GM23248 (cell line): ENCODE data around the gene NMD3. TPM values are rescaled to one million over a fixed set of nuclear protein-coding genes. Genes with fewer than 3 reads are reported as not detected.
"Not testable (repeated sequence)": the region's sequence is repeated elsewhere in the genome, so short reads cannot be mapped to it uniquely, and the experiment has no call there.

Source experiments
- DNase-seq: peaks from one replicate; pipeline ENCODE4 v3.0.0-alpha.2; 2015
- H2AFZ ChIP-seq: fragments of 200-600 bp; sonication (generic); 2 replicates; pipeline ENCODE4 v1.6.1; 2016; ENCODE audit warnings: antibody characterized with exemption
- H3F3A ChIP-seq: fragments of 200-600 bp; sonication (generic); 2 replicates; pipeline ENCODE4 v1.6.1; 2016; ENCODE audit warnings: mild to moderate bottlenecking, antibody characterized with exemption, mixed run types; ENCODE audit not compliant: insufficient read depth
- H3K27ac ChIP-seq: fragments of 200-600 bp; sonication (generic); 2 replicates; pipeline ENCODE4 v1.5.1; 2016; ENCODE audit warnings: mild to moderate bottlenecking
- H3K27me3 ChIP-seq: fragments of 200-600 bp; sonication (generic); replicated peaks from 2 replicates; pipeline ENCODE4 v1.6.1; 2016; ENCODE audit warnings: mild to moderate bottlenecking; ENCODE audit not compliant: insufficient read depth
- H3K36me3 ChIP-seq: fragments of 200-600 bp; sonication (generic); 2 replicates; pipeline ENCODE4 v1.6.1; 2016; ENCODE audit warnings: low read depth, mild to moderate bottlenecking
- H3K4me1 ChIP-seq: fragments of 200-600 bp; sonication (generic); 2 replicates; pipeline ENCODE4 v1.6.1; 2016; ENCODE audit warnings: mild to moderate bottlenecking; ENCODE audit not compliant: insufficient read depth
- H3K4me2 ChIP-seq: fragments of 200-600 bp; sonication (generic); one replicate; pipeline ENCODE4 v1.6.1; 2016; ENCODE audit warnings: mild to moderate bottlenecking; ENCODE audit not compliant: unreplicated experiment
- H3K4me3 ChIP-seq: fragments of 200-600 bp; sonication (generic); 2 replicates; pipeline ENCODE4 v1.5.1; 2016; ENCODE audit warnings: mild to moderate bottlenecking
- H3K79me2 ChIP-seq: fragments of 200-600 bp; sonication (generic); 2 replicates; pipeline ENCODE4 v1.6.1; 2016; ENCODE audit warnings: mild to moderate bottlenecking; ENCODE audit not compliant: insufficient read depth
- H3K9ac ChIP-seq: fragments of 200-600 bp; sonication (generic); 2 replicates; pipeline ENCODE4 v1.6.1; 2016; ENCODE audit warnings: mild to moderate bottlenecking
- H3K9me2 ChIP-seq: fragments of 200-600 bp; sonication (generic); 2 replicates; pipeline ENCODE4 v1.6.1; 2016; ENCODE audit warnings: mixed run types, mild to moderate bottlenecking, moderate library complexity; ENCODE audit not compliant: insufficient read depth
- H3K9me3 ChIP-seq: fragments of 200-600 bp; sonication (generic); one replicate; pipeline ENCODE4 v1.6.1; 2017; ENCODE audit warnings: low read depth
- H4K20me1 ChIP-seq: fragments of 200-600 bp; sonication (generic); 2 replicates; pipeline ENCODE4 v1.6.0; 2016; ENCODE audit not compliant: insufficient read depth
- EZH2 ChIP-seq: fragments of 200-600 bp; sonication (generic); IDR thresholded peaks from 2 replicates; pipeline ENCODE4 v1.6.1; 2018; ENCODE audit warnings: antibody characterized with exemption, mild to moderate bottlenecking; ENCODE audit not compliant: insufficient read depth, poor library complexity, severe bottlenecking
- EZH2phosphoT487 ChIP-seq: fragments of 200-600 bp; sonication (generic); IDR thresholded peaks from 2 replicates; pipeline ENCODE4 v1.6.1; 2018; ENCODE audit warnings: antibody characterized with exemption, moderate library complexity, mild to moderate bottlenecking, low read depth; ENCODE audit not compliant: insufficient read depth
- WGBS, 2 experiments: methylation state at CpG; one replicate each; pipeline ENCODE4 v1.1.6; 2015 to 2017; ENCODE audit warnings: low lambda C conversion rate in 2 of 2, low coverage in 1 of 2; ENCODE audit errors: missing lambda C conversion rate in 2 of 2; 5-methylcytosine and 5-hydroxymethylcytosine counted together
- in situ Hi-C: fragments of 300-500 bp; cut with MboI; formaldehyde crosslinking; loops from 2 replicates; pipeline ENCODE4 v1.15.0; 2020
- polyA plus RNA-seq: library from polyadenylated mRNA; unstranded; fragments of >200 nt; fragmentation: Nextera tagmentation; extraction: Ambion mirVana; gene quantifications from 2 replicates; pipeline ENCODE4 v1.2.1, GENCODE V29; 2016
- total RNA-seq: library from RNA; depleted of rRNA; stranded (reverse); fragments of >200 nt; shearing (Covaris generic); gene quantifications from 2 replicates; pipeline ENCODE4 v1.2.3, GENCODE V29; 2014

Gene NMD3
- total and polyA plus RNA-seq, 2 experiments from 2014 or later, result 51.1 to 79.4 TPM

DNA sequence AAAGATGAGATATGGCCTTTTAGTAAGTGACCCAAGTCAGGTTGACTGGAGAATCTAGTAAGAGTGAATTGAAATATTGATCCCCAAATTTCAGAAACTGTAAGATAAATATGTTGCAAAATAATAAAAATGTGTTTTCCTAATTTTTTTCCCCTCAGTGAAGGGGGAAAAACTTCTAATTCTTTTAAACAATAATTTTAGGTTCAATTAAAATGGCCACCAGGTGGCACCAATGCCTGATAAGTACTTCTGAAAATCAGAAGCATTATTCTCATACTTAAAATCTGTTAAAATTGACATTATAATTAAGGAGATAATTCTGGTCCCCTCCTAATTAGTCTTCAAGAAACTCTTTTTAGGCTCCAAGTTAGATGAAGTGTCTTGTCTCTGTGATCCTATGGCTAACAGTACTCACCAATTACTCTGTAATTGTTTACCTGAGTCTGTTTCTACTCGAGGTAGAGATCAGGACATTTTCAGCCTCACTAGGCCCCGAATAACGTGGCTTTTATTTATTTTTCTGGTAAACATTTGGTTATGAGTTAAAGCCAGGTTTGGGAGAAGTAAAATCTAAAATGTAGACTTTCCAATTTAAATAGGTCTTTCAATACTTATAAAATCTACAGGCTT lies 52.6 kb downstream of the NMD3 start:
- Histone ChIP-seq H3K27me3 (no peaks in the 10 kb centered on the region), H3K4me2 (no peak overlapping the region), H3K4me1 (no peaks in the 10 kb centered on the region), H3K9ac (no peak overlapping the region), H4K20me1 (no peaks in the 10 kb centered on the region), H3K27ac (no peak overlapping the region), H3K9me3 (no peaks in the 10 kb centered on the region), H3F3A (no peaks in the 10 kb centered on the region), H3K79me2 (no peaks in the 10 kb centered on the region), H3K9me2 (no peaks in the 10 kb centered on the region), H3K4me3 (no peak overlapping the region), H3K36me3 (no peaks in the 10 kb centered on the region), H2AFZ (no peak overlapping the region)
- peak; percentile 66 for DNase-seq
- in situ Hi-C loops, result no loop called here
- TF ChIP-seq EZH2 (no peak), EZH2phosphoT487 (no peak)
- WGBS, 2 experiments, result 44 to 51% methylated on average over 3 of the region's 3 CpGs

DNA sequence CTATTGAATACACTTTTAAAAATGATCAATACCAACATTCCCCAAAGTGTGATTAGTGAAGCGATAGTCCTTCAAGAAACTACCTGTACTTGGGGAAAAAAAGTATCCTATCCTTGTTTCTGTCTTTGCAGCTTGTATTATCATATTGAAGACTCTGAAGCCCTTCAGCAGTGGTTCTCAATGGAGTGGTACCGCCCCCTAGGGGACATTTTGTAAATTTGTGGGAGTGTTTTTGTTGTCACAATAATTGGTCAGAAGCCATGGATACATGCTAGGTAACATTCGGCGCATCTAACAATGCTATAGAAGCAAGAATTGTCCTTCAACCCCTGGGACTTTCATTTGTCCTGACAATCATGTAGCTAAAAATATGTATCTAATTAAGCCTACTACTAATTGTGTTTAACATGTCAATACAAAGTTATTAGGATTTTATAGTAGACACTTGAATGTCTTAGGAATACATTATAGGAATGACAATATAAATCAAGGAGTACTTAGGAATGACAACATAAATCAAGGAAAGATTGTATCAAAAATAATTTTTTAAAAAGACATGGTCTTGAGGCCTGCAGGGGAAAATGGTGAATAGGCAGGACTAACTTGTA lies 53.7 kb downstream of the NMD3 start:
- no peak overlapping the region for H3K9ac ChIP-seq
- peaks cover 5% of the 10 kb centered on the region for H3K9me3 ChIP-seq
- no peaks in the 10 kb centered on the region for H3K4me1 ChIP-seq
- H3K4me3 ChIP-seq, result no peak overlapping the region
- no peak overlapping the region for H3K4me2 ChIP-seq
- no peaks in the 10 kb centered on the region for H3F3A ChIP-seq
- DNase-seq, result peak; percentile 66
- no peaks in the 10 kb centered on the region for H4K20me1 ChIP-seq
- no peak for TF ChIP-seq EZH2
- no peak for TF ChIP-seq EZH2phosphoT487
- H3K79me2 ChIP-seq, result no peaks in the 10 kb centered on the region
- no peaks in the 10 kb centered on the region for H3K27me3 ChIP-seq
- no peak overlapping the region for H2AFZ ChIP-seq
- no peaks in the 10 kb centered on the region for H3K9me2 ChIP-seq
- 71 to 73% methylated on average over 4 of the region's 4 CpGs for WGBS, 2 experiments
- in situ Hi-C loops, result loop anchor here (5.0 kb wide), 1 partner anchor 143 kb away; no protein-coding TSS in a partner anchor
- H3K27ac ChIP-seq, result no peak overlapping the region
- no peaks in the 10 kb centered on the region for H3K36me3 ChIP-seq

DNA sequence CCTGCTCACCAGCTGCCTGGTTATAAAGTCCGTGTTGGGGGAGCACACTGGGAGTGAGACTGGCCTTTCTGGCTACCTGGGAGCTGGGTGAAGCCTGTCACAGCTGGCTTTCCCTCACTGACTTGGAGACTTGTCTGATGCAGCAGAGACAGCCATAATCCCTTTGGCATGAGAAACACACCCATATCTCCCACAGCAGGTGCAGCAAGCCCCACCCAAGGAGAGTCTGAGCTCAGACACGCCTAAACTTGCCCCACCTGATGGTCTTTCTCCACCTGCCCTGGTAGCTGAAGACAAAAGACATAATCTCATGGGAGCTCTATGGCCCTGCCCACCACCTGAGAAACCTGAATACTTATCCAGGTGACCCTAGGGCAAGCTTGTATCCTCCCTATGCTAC lies 54.8 kb downstream of the NMD3 start:
- WGBS, 2 experiments, result 94 to 100% methylated on average over 2 of the region's 2 CpGs
- Histone ChIP-seq H3K4me2 (no peak overlapping the region), H3K9ac (no peak overlapping the region), H3K9me3 (peaks cover 5% of the 10 kb centered on the region), H3K4me1 (no peaks in the 10 kb centered on the region), H3K36me3 (no peaks in the 10 kb centered on the region), H3K4me3 (no peak overlapping the region), H2AFZ (no peak overlapping the region), H3K27ac (no peak overlapping the region), H4K20me1 (no peaks in the 10 kb centered on the region), H3K9me2 (no peaks in the 10 kb centered on the region), H3K27me3 (no peaks in the 10 kb centered on the region), H3K79me2 (no peaks in the 10 kb centered on the region), H3F3A (no peaks in the 10 kb centered on the region)
- in situ Hi-C loops, result loop anchor here (5.0 kb wide), 1 partner anchor 141 kb away; no protein-coding TSS in a partner anchor
- no peak for DNase-seq
- TF ChIP-seq EZH2 (no peak), EZH2phosphoT487 (no peak)

DNA sequence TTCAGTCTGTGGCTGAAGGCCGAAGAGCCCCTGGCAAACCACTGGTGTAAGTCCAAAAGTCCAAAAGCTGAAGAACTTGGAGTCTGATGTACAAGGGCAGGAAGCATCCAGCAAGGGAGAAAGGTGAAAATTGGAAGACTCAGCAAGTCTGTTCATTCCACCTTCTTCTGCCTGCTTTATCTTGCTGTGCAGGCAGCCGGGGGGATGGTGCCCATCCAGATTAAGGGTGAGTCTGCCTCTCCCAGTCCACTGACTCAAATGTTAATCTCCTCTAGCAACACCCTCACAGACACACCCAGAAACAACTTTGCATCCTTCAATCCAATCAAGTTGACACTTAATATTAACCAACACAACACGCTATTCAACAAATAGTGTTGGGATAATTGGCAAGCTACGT lies 61.3 kb downstream of the NMD3 start:
- H3F3A ChIP-seq, H3K4me2 ChIP-seq, H3K79me2 ChIP-seq, H4K20me1 ChIP-seq, DNase-seq, H3K27ac ChIP-seq, in situ Hi-C loops, H3K36me3 ChIP-seq, H2AFZ ChIP-seq, H3K9ac ChIP-seq, H3K9me2 ChIP-seq, H3K27me3 ChIP-seq, H3K4me1 ChIP-seq, H3K4me3 ChIP-seq, H3K9me3 ChIP-seq: not testable (repeated sequence)
- 92 to 94% methylated on average over 4 of the region's 4 CpGs for WGBS, 2 experiments
